Keratinocyte (primary cell): ENCODE data around the gene OR8A1. TPM values are rescaled to one million over a fixed set of nuclear protein-coding genes. Genes with fewer than 3 reads are reported as not detected.

Experiments
- DNase-seq: peaks from one replicate; pipeline ENCODE4 v3.0.0-alpha.2; 2011; ENCODE audit warnings: low read depth, missing footprints, low spot score
- FAIRE-seq: peaks from 2 replicates; lab custom pipeline; 2011; peaks lifted over from hg19 to GRCh38; lab: Jason Lieb, UNC
- H2AFZ ChIP-seq: 2 replicates; pipeline ENCODE4 v1.6.0; 2012; ENCODE audit warnings: low read length, control low read depth, inconsistent platforms; ENCODE audit not compliant: control insufficient read depth
- H3K27ac ChIP-seq: 2 replicates; pipeline ENCODE4 v1.5.1; 2011; ENCODE audit warnings: low read length; ENCODE audit not compliant: control insufficient read depth, insufficient read depth
- H3K27me3 ChIP-seq: 3 replicates; pipeline ENCODE4 v1.6.0; 2011; ENCODE audit warnings: low read length; ENCODE audit not compliant: control insufficient read depth, insufficient read depth; ENCODE audit errors: extremely low read depth
- H3K36me3 ChIP-seq, 2 experiments: 2 replicates in 1 of 2; 3 replicates in 1 of 2; pipeline ENCODE4 v1.5.1; 2011; ENCODE audit warnings: low read length in 2 of 2, mild to moderate bottlenecking in 1 of 2; ENCODE audit not compliant: control insufficient read depth in 2 of 2, insufficient read depth in 2 of 2; ENCODE audit errors: extremely low read depth in 1 of 2
- H3K4me1 ChIP-seq: 3 replicates; pipeline ENCODE4 v1.5.1; 2011; ENCODE audit warnings: low read length; ENCODE audit not compliant: control insufficient read depth, insufficient read depth; ENCODE audit errors: extremely low read depth
- H3K4me2 ChIP-seq: 3 replicates; pipeline ENCODE4 v1.6.0; 2011; ENCODE audit warnings: low read depth, low read length; ENCODE audit not compliant: control insufficient read depth, insufficient read depth; ENCODE audit errors: extremely low read depth
- H3K4me3 ChIP-seq, 3 experiments: fragments of 200-600 bp in 1 of 3; sonication (generic) in 1 of 3; 2 replicates in 2 of 3; 3 replicates in 1 of 3; pipeline ENCODE4 v1.5.1; 2011 to 2016; ENCODE audit warnings: low read length in 3 of 3, mild to moderate bottlenecking in 3 of 3, control low read depth in 2 of 3, inconsistent platforms in 1 of 3, low read depth in 1 of 3, mixed read lengths in 1 of 3, mixed run types in 1 of 3, moderate library complexity in 1 of 3; ENCODE audit not compliant: control insufficient read depth in 2 of 3, insufficient read depth in 2 of 3; ENCODE audit errors: extremely low read depth in 1 of 3
- H3K79me2 ChIP-seq: 2 replicates; pipeline ENCODE4 v1.6.0; 2012; ENCODE audit warnings: low read length; ENCODE audit not compliant: control insufficient read depth, insufficient read depth
- H3K9ac ChIP-seq: 3 replicates; pipeline ENCODE4 v1.6.0; 2011; ENCODE audit warnings: low read length; ENCODE audit not compliant: control insufficient read depth, insufficient read depth; ENCODE audit errors: extremely low read depth
- H3K9me1 ChIP-seq: 3 replicates; pipeline ENCODE4 v1.6.0; 2011; ENCODE audit warnings: low read length; ENCODE audit not compliant: control insufficient read depth, insufficient read depth; ENCODE audit errors: extremely low read depth
- H3K9me3 ChIP-seq: 2 replicates; pipeline ENCODE4 v1.5.1; 2012; ENCODE audit warnings: low read depth, low read length; ENCODE audit not compliant: control insufficient read depth
- H4K20me1 ChIP-seq: 3 replicates; pipeline ENCODE4 v1.6.0; 2011; ENCODE audit warnings: low read length; ENCODE audit not compliant: control insufficient read depth, insufficient read depth; ENCODE audit errors: extremely low read depth
- EZH2 ChIP-seq: IDR thresholded peaks from one replicate; pipeline ENCODE4 v1.6.1; 2012; ENCODE audit warnings: inconsistent platforms, mild to moderate bottlenecking, low read length, moderate library complexity
- dilution Hi-C: fragments of 300-500 bp; cut with MboI; formaldehyde crosslinking; loops from one replicate; pipeline ENCODE4 v1.7.0; 2020; ENCODE audit warnings: low sequenced_read_pairs; ENCODE audit not compliant: extremely low pct_ligation_motif_present
- polyA plus RNA-seq, 5 experiments: library from polyadenylated mRNA; depleted of rRNA in 3 of 5; stranded (reverse) in 3 of 5; stranded (forward) in 1 of 5; unstranded in 1 of 5; fragments of >200 nt; gene quantifications; 1 replicate in 1 of 5; 2 replicates in 3 of 5; 3 replicates in 1 of 5; pipeline versions ENCODE4 v1.2.1 to v1.2.3, GENCODE V29; 2011 to 2012; ENCODE audit warnings: missing spikeins in 2 of 5, low read depth in 1 of 5, low replicate concordance in 1 of 5
- TF ChIP-seq, protein P1 (sequence below), 3 experiments: IDR thresholded peaks in 1 of 3; conservative IDR thresholded peaks in 1 of 3; optimal IDR thresholded peaks in 1 of 3; 2 replicates in 2 of 3; 3 replicates in 1 of 3; pipeline versions ENCODE3 to v1.5.1; 2011; ENCODE audit warnings: low read length in 3 of 3, mild to moderate bottlenecking in 3 of 3, moderate library complexity in 2 of 3, control low read depth in 1 of 3, inconsistent platforms in 1 of 3; ENCODE audit not compliant: insufficient read depth in 2 of 3; ENCODE audit errors: extremely low read depth in 1 of 3

Gene OR8A1
- polyA plus RNA-seq, 1 donor (not counting 4 experiments of a cell fraction or from before 2014, with no cell fraction given), result not detected

DNA sequence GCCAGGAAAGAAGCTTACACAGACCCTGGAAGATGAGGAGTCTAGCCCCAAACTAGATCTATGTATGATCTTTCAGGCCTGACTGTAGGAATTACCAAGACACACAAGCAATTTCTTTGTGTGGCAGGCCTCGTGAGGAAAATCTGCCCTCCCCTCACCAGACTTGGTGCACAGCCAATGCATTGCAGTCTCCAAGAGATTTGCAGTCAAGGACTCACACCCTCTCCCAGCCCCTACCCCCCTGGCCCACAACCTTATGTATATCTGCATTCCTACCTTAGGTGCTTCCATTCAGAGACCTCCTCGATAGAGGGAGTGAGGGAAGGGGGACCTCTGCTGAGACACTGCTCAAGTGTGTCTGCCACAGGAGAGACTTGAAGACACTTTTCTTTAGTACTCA is 36.2 kb upstream of the OR8A1 start:
- H3K4me3 ChIP-seq, result no peak overlapping the region
- DNase-seq (no peak), FAIRE-seq (no peak)
- no peaks in the 10 kb centered on the region for H3K9me1 ChIP-seq
- TF ChIP-seq, protein P1, sequence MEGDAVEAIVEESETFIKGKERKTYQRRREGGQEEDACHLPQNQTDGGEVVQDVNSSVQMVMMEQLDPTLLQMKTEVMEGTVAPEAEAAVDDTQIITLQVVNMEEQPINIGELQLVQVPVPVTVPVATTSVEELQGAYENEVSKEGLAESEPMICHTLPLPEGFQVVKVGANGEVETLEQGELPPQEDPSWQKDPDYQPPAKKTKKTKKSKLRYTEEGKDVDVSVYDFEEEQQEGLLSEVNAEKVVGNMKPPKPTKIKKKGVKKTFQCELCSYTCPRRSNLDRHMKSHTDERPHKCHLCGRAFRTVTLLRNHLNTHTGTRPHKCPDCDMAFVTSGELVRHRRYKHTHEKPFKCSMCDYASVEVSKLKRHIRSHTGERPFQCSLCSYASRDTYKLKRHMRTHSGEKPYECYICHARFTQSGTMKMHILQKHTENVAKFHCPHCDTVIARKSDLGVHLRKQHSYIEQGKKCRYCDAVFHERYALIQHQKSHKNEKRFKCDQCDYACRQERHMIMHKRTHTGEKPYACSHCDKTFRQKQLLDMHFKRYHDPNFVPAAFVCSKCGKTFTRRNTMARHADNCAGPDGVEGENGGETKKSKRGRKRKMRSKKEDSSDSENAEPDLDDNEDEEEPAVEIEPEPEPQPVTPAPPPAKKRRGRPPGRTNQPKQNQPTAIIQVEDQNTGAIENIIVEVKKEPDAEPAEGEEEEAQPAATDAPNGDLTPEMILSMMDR (optimal IDR thresholded peaks at IDR 0.05 in 1 of 3, IDR thresholded peaks at IDR 0.05 in 1 of 3, conservative IDR thresholded peaks at IDR 0.05 in 1 of 3; ENCODE audit: extremely low read depth in 1 of 3, insufficient read depth in 2 of 3, low read length in 3 of 3), result no peak
- no peak for TF ChIP-seq EZH2
- dilution Hi-C loops, result no loop called here
- H2AFZ ChIP-seq, result no peak overlapping the region
- no peaks in the 10 kb centered on the region for H3K79me2 ChIP-seq
- no peaks in the 10 kb centered on the region for H3K9me3 ChIP-seq
- H3K27me3 ChIP-seq, result no peaks in the 10 kb centered on the region
- no peak overlapping the region for H3K4me2 ChIP-seq
- no peak overlapping the region for H3K27ac ChIP-seq
- no peaks in the 10 kb centered on the region for H3K4me1 ChIP-seq
- no peak overlapping the region for H3K9ac ChIP-seq
- H4K20me1 ChIP-seq, result no peaks in the 10 kb centered on the region
- H3K36me3 ChIP-seq, result no peaks in the 10 kb centered on the region

DNA sequence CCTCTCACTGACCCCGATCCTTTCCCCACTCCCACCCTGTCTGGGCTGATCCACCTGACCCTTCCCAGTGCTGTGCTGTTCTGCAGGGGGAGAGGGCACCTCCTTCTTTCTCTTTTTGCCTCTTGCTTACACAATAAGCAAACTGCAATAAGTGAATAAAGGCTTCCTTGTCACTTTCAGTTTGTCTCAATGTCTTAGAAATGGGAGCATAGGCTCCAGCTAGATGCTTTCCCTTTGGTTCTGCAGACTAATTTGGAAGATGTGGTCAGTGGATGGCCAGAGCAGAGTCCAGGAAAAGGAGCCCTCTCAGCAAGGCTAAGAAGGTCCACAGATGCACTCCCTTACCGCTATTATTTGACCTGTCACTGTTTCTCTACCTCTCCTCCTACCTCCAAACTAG is 35.7 kb upstream of the OR8A1 start:
- Histone ChIP-seq H3K9ac (no peak overlapping the region), H3K27ac (no peak overlapping the region), H3K9me3 (no peaks in the 10 kb centered on the region), H3K79me2 (no peaks in the 10 kb centered on the region), H2AFZ (no peak overlapping the region), H3K4me2 (no peak overlapping the region), H3K4me3 (no peak overlapping the region), H3K36me3 (no peaks in the 10 kb centered on the region), H4K20me1 (no peaks in the 10 kb centered on the region), H3K4me1 (no peaks in the 10 kb centered on the region), H3K27me3 (no peaks in the 10 kb centered on the region), H3K9me1 (no peaks in the 10 kb centered on the region)
- no peak for DNase-seq
- TF ChIP-seq, protein P1 (optimal IDR thresholded peaks at IDR 0.05 in 1 of 3, IDR thresholded peaks at IDR 0.05 in 1 of 3, conservative IDR thresholded peaks at IDR 0.05 in 1 of 3; ENCODE audit: extremely low read depth in 1 of 3, insufficient read depth in 2 of 3, low read length in 3 of 3), result no peak
- no peak for TF ChIP-seq EZH2
- dilution Hi-C loops, result no loop called here
- no peak for FAIRE-seq
